GM18907 (cell line): Measurements from ENCODE around the gene ABI1.

Experiments
- ATAC-seq: cut with Tn5 transposase; IDR thresholded peaks from one replicate; pipeline ENCODE4 v1.9.1; 2021; ENCODE audit warnings: mild to moderate bottlenecking, moderate library complexity; ENCODE audit not compliant: unreplicated experiment

The ABI1 gene

GRCh38 chr10:26721561-26721960 is 139.2 kb downstream of the ABI1 start:
- ATAC-seq: no peak

GRCh38 chr10:26717476-26717875 is 143.3 kb downstream of the ABI1 start:
- no peak for ATAC-seq

DNA sequence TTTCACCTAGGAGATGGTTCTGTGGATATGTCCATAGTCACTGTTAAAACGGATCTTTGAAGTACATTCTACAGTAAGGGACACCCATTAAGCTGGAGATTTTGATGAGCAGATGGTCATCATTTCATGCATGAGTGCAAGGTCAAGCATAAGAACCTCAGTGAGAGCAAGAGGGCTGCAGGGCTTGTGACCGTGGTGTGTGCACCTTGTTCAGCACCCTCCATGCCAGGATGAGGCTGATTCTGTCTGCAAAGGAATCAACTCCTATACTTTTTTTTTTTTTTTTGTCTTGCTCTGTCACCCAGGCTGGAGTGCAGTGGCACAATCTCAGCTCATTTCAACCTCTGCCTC is 145.6 kb downstream of the ABI1 start:
- no peak for ATAC-seq

DNA sequence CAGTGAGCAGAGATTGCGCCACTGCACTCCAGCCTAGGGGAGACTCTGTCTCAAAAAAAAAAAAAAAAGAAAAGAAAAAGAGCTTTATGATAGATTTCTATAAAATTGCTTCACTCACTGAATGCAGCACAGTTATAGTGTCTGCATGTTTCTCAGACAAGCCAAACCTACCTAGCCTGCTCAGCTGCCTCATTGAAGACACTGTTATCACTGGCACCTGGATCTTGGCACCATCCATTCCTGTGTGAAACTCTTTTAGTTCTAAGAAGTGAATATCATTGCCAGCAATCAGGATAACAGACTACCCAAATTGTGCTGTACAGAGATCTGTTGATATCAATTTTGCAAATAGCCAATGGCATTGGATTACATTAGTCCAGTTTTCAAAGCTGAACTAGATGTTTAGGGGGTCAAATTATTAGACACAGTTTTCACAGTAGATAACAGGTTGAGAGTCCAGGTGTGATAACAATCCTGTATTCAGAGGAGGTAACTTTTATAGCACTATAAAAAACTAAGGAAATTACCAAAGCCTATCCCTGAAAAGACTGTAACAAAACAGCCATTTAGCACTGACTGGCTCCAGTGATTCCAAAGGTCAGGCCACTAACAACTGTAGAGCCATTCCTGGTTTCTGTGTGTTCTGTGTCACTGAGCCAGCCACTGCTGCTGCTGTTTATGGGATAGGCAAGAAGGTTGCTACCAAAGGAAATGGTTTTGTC is 146.2 kb downstream of the ABI1 start:
- no peak for ATAC-seq

GRCh38 chr10:26711324-26711723 is 149.4 kb downstream of the ABI1 start:
- no peak for ATAC-seq

- no peak for ATAC-seq
These were observed 153.8 kb downstream of the ABI1 start for GRCh38 chr10:26706936-26707335.

- ATAC-seq: no peak
These were observed 154.6 kb downstream of the ABI1 start for GRCh38 chr10:26706206-26706605.

DNA sequence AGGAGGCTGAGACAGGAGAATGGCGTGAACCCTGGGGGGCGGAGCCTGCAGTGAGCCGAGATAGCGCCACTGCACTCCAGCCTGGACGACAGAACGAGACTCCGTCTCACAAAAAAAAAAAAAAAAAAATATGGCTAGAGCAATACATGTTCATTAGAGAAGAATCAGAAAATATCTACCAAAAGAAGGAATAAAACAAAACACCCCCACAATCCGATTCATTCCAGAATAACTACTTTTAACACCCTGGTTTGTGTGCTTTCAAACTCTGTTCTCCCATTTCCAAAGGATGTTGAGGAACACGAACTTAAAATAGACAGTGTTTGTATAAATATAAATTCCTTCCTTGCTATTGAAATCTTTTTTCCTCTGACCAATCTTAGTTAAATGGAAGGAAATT is 156.8 kb downstream of the ABI1 start:
- ATAC-seq: no peak

DNA sequence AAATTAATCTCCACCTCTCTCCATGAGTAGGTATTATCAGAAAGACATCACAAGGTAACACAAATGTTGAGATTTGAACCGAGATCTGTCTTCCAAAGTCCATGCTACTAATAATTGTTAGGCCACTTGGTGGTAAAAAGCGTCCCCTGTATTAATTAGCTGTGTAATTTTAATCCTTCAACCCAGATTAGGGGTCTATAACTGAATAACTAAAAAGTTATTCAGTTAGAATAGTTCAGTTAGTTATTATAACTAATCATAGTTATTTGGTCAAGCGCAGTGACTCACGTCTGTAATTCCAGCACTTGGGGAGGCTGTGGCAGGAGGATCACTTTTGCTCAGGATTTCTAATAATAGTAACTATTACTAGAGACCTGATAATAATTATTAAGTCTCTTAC is 157.7 kb downstream of the ABI1 start:
- no peak for ATAC-seq

- no peak for ATAC-seq
These were observed 159.7 kb downstream of the ABI1 start for GRCh38 chr10:26700884-26701630.

- no peak for ATAC-seq
These were observed 161.1 kb downstream of the ABI1 start for GRCh38 chr10:26699631-26700030.

GRCh38 chr10:26698909-26699308 is 161.8 kb downstream of the ABI1 start:
- no peak for ATAC-seq

DNA sequence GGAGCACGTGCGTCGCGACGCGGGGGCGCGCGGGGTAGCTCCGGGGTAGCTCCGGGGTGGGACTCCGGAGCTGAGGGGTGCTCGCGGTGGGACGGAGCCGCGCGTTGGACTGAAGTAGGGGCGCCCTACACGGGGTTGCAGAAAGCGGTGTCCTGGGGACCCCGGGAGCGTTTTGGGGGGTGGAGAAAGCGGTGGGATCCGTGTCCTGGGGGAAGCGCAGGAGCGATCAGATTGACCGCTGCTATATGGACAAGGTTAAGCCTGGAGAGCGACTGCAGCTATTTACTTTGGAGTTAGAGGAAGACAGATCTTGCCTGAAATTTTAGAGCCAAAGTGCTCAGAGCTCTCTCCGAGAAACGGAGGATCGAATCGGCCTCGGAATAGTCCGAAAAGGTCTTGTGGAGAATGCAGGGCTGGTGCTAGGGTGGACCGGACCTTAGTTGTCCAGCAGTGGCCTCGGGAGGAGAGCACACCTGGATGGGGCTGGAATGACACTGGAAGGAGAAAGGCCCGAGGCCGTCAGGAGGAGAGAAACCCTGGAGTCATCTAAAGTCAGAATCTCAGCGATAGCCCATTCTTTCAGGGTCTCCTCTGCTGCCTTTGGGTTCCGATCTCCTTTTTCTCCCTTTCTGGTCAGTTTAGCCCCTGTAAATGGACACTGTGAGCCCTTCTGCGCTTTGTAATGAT is 162.7 kb downstream of the ABI1 start:
- no peak for ATAC-seq

GRCh38 chr10:26697163-26697921 is 163.4 kb downstream of the ABI1 start, which contains the start of gene PDSS1:
TSS of gene PDSS1 (plus strand) at chr10:26697701. CDS start at chr10:26697712, 11 bp downstream.
- peak; percentile 85 for ATAC-seq

- peak; percentile 8 for ATAC-seq
These were observed 164.0 kb downstream of the ABI1 start for GRCh38 chr10:26696786-26697162.
